MCF 10A (cell line): Measurements from ENCODE around the gene LARP1B. TPM values are rescaled to one million over a fixed set of nuclear protein-coding genes. Genes with fewer than 3 reads are reported as not detected.

Experiments used
- BruUV-seq: library from RNA; stranded (reverse); fragments of 400-500 nt; replicated peaks from 2 replicates; lab custom pipeline; 2021; lab: Mats Ljungman, UMichigan
- CTCF ChIA-PET: fragments of 300-600 bp; sonication (Branson Sonifier 250); formaldehyde crosslinking; extraction: SDS; loops from one replicate; lab custom pipeline; 2021; ENCODE audit warnings: antibody characterized with exemption, inconsistent platforms; lab: Yijun Ruan, JAX
- POLR2A ChIA-PET: fragments of 300-600, 350-650 bp; sonication (Branson Sonifier 250); formaldehyde crosslinking; extraction: SDS; loops from one replicate; lab custom pipeline; 2020; ENCODE audit warnings: antibody characterized with exemption, inconsistent platforms; lab: Yijun Ruan, JAX
- DNase-seq: peaks from one replicate; pipeline ENCODE4 v3.0.0-alpha.2; 2018; ENCODE audit not compliant: unreplicated experiment
- H3K27ac Mint-ChIP-seq: one replicate; pipeline ENCODE4 v1.8.0; 2022; ENCODE audit warnings: mild to moderate bottlenecking, low read depth, mixed read lengths; ENCODE audit not compliant: unreplicated experiment
- H3K27me3 Mint-ChIP-seq: one replicate; pipeline ENCODE4 v1.8.0; 2022; ENCODE audit warnings: mixed read lengths; ENCODE audit not compliant: insufficient read depth, unreplicated experiment
- H3K36me3 Mint-ChIP-seq: one replicate; pipeline ENCODE4 v1.8.0; 2022; ENCODE audit warnings: mild to moderate bottlenecking, moderate library complexity, mixed read lengths; ENCODE audit not compliant: insufficient read depth, unreplicated experiment
- H3K4me1 Mint-ChIP-seq: one replicate; pipeline ENCODE4 v1.8.0; 2022; ENCODE audit warnings: mixed read lengths; ENCODE audit not compliant: insufficient read depth, unreplicated experiment
- H3K4me3 Mint-ChIP-seq: one replicate; pipeline ENCODE4 v1.8.0; 2022; ENCODE audit warnings: mild to moderate bottlenecking, moderate library complexity, mixed read lengths; ENCODE audit not compliant: unreplicated experiment
- H3K9me3 Mint-ChIP-seq: one replicate; pipeline ENCODE4 v1.8.0; 2022; ENCODE audit warnings: mixed read lengths; ENCODE audit not compliant: unreplicated experiment
- CTCF ChIP-seq: fragments of 200-600 bp; IDR thresholded peaks from one replicate; pipeline ENCODE4 v1.8.0; 2022; ENCODE audit warnings: antibody characterized with exemption, mild to moderate bottlenecking; ENCODE audit not compliant: unreplicated experiment
- intact Hi-C: fragments of 100-400 bp; cut with micrococcal nuclease; formaldehyde crosslinking; loops from 2 replicates; pipeline ENCODE4 v1.14.1; 2022
- total RNA-seq: library from RNA; stranded (reverse); gene quantifications from 2 replicates; pipeline ENCODE4 v1.2.3, GENCODE V29; 2022

Gene LARP1B
- total RNA-seq, 1 experiment from 2014 or later: 62.8 TPM

GRCh38 chr4:128123036-128123435 is 61.9 kb downstream of the LARP1B start:
- no peaks in the 10 kb centered on the region for H3K27me3 Mint-ChIP-seq
- no peak for TF ChIP-seq CTCF
- no peak for DNase-seq
- H3K4me3 Mint-ChIP-seq: no peak overlapping the region
- peaks cover 63% of the 10 kb centered on the region for H3K36me3 Mint-ChIP-seq
- no peak overlapping the region for H3K27ac Mint-ChIP-seq
- POLR2A ChIA-PET: interaction anchor here (0.6 kb wide), 1 partner anchor 866 kb away, joined by 3 read pairs; no protein-coding TSS in a partner anchor
- intact Hi-C loops: no loop called here
- CTCF ChIA-PET: no interaction called here
- no TSS peak for BruUV-seq
- no peaks in the 10 kb centered on the region for H3K4me1 Mint-ChIP-seq
- no peaks in the 10 kb centered on the region for H3K9me3 Mint-ChIP-seq

GRCh38 chr4:128130621-128131020 is 69.5 kb downstream of the LARP1B start:
- Mint-ChIP-seq H3K36me3 (peaks cover 26% of the 10 kb centered on the region), H3K27ac (peak overlapping the region; percentile 16), H3K27me3 (no peaks in the 10 kb centered on the region), H3K4me1 (no peaks in the 10 kb centered on the region), H3K4me3 (no peak overlapping the region), H3K9me3 (no peaks in the 10 kb centered on the region)
- no peak for TF ChIP-seq CTCF
- no TSS peak for BruUV-seq
- intact Hi-C loops: no loop called here
- DNase-seq: peak; percentile 1
- POLR2A ChIA-PET: interaction anchor here (0.6 to 1.0 kb wide), 4 partner anchors 37 to 885 kb away, joined by 3 to 4 read pairs (median 3); partner anchors contain the start of gene HSPA4L
- CTCF ChIA-PET: interaction anchor here (0.7 to 0.8 kb wide), 2 partner anchors 13 to 61 kb away, joined by 4 to 7 read pairs; no protein-coding TSS in a partner anchor

GRCh38 chr4:128134925-128135324 is 73.8 kb downstream of the LARP1B start:
- TF ChIP-seq CTCF: no peak
- Mint-ChIP-seq H3K4me1 (no peaks in the 10 kb centered on the region), H3K27me3 (no peaks in the 10 kb centered on the region), H3K4me3 (no peak overlapping the region), H3K9me3 (no peaks in the 10 kb centered on the region), H3K36me3 (peaks cover 27% of the 10 kb centered on the region), H3K27ac (no peak overlapping the region)
- ChIA-PET CTCF (no interaction called here), POLR2A (no interaction called here)
- no TSS peak for BruUV-seq
- no peak for DNase-seq
- intact Hi-C loops: no loop called here

- no peaks in the 10 kb centered on the region for H3K9me3 Mint-ChIP-seq
- no peak for DNase-seq
- intact Hi-C loops: no loop called here
- TF ChIP-seq CTCF: no peak
- H3K27ac Mint-ChIP-seq: no peak overlapping the region
- BruUV-seq: no TSS peak
- CTCF ChIA-PET: no interaction called here
- POLR2A ChIA-PET: no interaction called here
- peaks cover 32% of the 10 kb centered on the region for H3K36me3 Mint-ChIP-seq
- H3K4me3 Mint-ChIP-seq: no peak overlapping the region
- no peaks in the 10 kb centered on the region for H3K27me3 Mint-ChIP-seq
- no peaks in the 10 kb centered on the region for H3K4me1 Mint-ChIP-seq
Observed at GRCh38 chr4:128135391-128135790, 74.3 kb downstream of the LARP1B start.
